Tibial nerve (tissue), 4 donors: ENCODE results near the gene CMTM2. TPM values are rescaled to one million over a fixed set of nuclear protein-coding genes. Genes with fewer than 3 reads are reported as not detected.
"Not testable (repeated sequence)": the region's sequence is repeated elsewhere in the genome, so short reads cannot be mapped to it uniquely, and the experiment has no call there.

Source experiments
- DNase-seq, 2 donors: peaks; one replicate each; pipeline ENCODE4 v3.0.0-alpha.2; 2019; ENCODE audit warnings: low spot score in 2 of 2
- H3K27ac ChIP-seq, 4 donors: fragments of 200-600 bp; sonication (generic) in 3 of 4; one replicate each; pipeline ENCODE4 v1.5.1; 2017 to 2019; ENCODE audit warnings: mild to moderate bottlenecking in 1 of 4
- H3K27me3 ChIP-seq, 2 donors: fragments of 200-600 bp; sonication (generic) in 1 of 2; one replicate each; pipeline versions ENCODE4 v1.5.1 to v1.6.0; 2017 to 2019
- H3K36me3 ChIP-seq, 3 donors: fragments of 200-600 bp; sonication (generic); one replicate each; pipeline ENCODE4 v1.5.1; 2018 to 2019
- H3K4me1 ChIP-seq, 4 donors: fragments of 200-600 bp; sonication (generic) in 3 of 4; one replicate each; pipeline ENCODE4 v1.5.1; 2017 to 2019
- H3K4me3 ChIP-seq, 4 donors: fragments of 200-600 bp; sonication (generic) in 3 of 4; one replicate each; pipeline ENCODE4 v1.5.1; 2017 to 2019; ENCODE audit warnings: mild to moderate bottlenecking in 1 of 4, moderate library complexity in 1 of 4
- H3K9me3 ChIP-seq, 4 donors: fragments of 200-600 bp; sonication (generic) in 3 of 4; one replicate each; pipeline ENCODE4 v1.5.1; 2017 to 2019
- CTCF ChIP-seq, 5 experiments: fragments of 200-600 bp in 3 of 5; fragments of 450-650 bp in 2 of 5; sonication (generic) in 3 of 5; IDR thresholded peaks; one replicate each; pipeline ENCODE4 v1.5.1; 2016 to 2019; ENCODE audit warnings: antibody characterized with exemption in 5 of 5, mild to moderate bottlenecking in 3 of 5, moderate library complexity in 2 of 5
- EP300 ChIP-seq, 2 donors: sonication (generic); formaldehyde crosslinking; IDR thresholded peaks; one replicate each; pipeline ENCODE4 v1.6.1; 2017; ENCODE audit warnings: antibody characterized with exemption in 2 of 2, mild to moderate bottlenecking in 1 of 2
- POLR2A ChIP-seq, 2 donors: fragments of 450-650 bp; IDR thresholded peaks; one replicate each; pipeline ENCODE4 v1.6.1; 2017; ENCODE audit warnings: antibody characterized with exemption in 2 of 2, mild to moderate bottlenecking in 2 of 2, moderate library complexity in 2 of 2
- WGBS, 2 donors: methylation state at CpG; one replicate each; pipeline ENCODE4 v1.1.5; 2018; 5-methylcytosine and 5-hydroxymethylcytosine counted together
- total RNA-seq, 4 donors: library from RNA; depleted of rRNA; stranded (reverse); fragments of >200 nt; gene quantifications; one replicate each; pipeline ENCODE4 v1.1.0, GENCODE V29; 2016

CMTM2 gene
- total RNA-seq, 4 donors from 2014 or later = not detected

- WGBS, 2 donors = 90 to 95% methylated on average over 49 to 54 of the region's 54 CpGs
- TF ChIP-seq EP300 (IDR thresholded peaks at IDR 0.05) (no peak), POLR2A (IDR thresholded peaks at IDR 0.05) (no peak), CTCF (IDR thresholded peaks at IDR 0.05) (no peak)
- H3K27ac ChIP-seq = no peak within 1 kb of the TSS
These were observed 13.0 kb upstream of the CMTM2 start, which contains the start of gene CMTM1 for GRCh38 chr16:66566051-66566901. CMTM1 (plus strand) TSS chr16:66566439; CDS start chr16:66566514, 75 bp downstream.

GRCh38 chr16:66567270-66567669 lies 12.0 kb upstream of the CMTM2 start:
- Histone ChIP-seq H3K36me3 (peaks cover 0 to 46% (median 0%) of the 10 kb centered on the region in 3 donors), H3K4me1 (peaks cover 0 to 16% (median 2%) of the 10 kb centered on the region in 4 donors)
- H3K9me3 ChIP-seq, H3K27me3 ChIP-seq, H3K27ac ChIP-seq, H3K4me3 ChIP-seq, DNase-seq: not testable (repeated sequence)
- WGBS, 2 donors = 97 to 99% methylated on average over 3 of the region's 3 CpGs

More at GRCh38 chr16:66566051-66566901, 13.0 kb upstream of the CMTM2 start, which contains the start of gene CMTM1:
- no peaks in the 10 kb centered on the region for H3K9me3 ChIP-seq
- DNase-seq = no peak
- H3K4me1 ChIP-seq = peaks cover 0 to 16% (median 2%) of the 10 kb centered on the region in 4 donors
- peaks cover 0 to 54% (median 0%) of the 10 kb centered on the region in 3 donors for H3K36me3 ChIP-seq
- H3K4me3 ChIP-seq = no peak within 1 kb of the TSS
- H3K27me3 ChIP-seq = no peaks in the 10 kb centered on the region

- Histone ChIP-seq H3K36me3 (peaks cover 0 to 41% (median 0%) of the 10 kb centered on the region in 3 donors), H3K27ac (no peak overlapping the region), H3K4me3 (no peak overlapping the region), H3K27me3 (no peaks in the 10 kb centered on the region), H3K4me1 (peaks cover 0 to 12% (median 2%) of the 10 kb centered on the region in 4 donors), H3K9me3 (no peaks in the 10 kb centered on the region)
- no peak for DNase-seq
- 84 to 97% methylated on average over 2 of the region's 2 CpGs for WGBS, 2 donors
- TF ChIP-seq EP300 (IDR thresholded peaks at IDR 0.05) (no peak), CTCF (IDR thresholded peaks at IDR 0.05) (no peak), POLR2A (IDR thresholded peaks at IDR 0.05) (no peak)
These were observed 10.9 kb upstream of the CMTM2 start for GRCh38 chr16:66568355-66568754.

GRCh38 chr16:66569131-66569530 lies 10.1 kb upstream of the CMTM2 start:
- no peak for TF ChIP-seq POLR2A (IDR thresholded peaks at IDR 0.05)
- TF ChIP-seq CTCF (IDR thresholded peaks at IDR 0.05) = no peak
- no peak for TF ChIP-seq EP300 (IDR thresholded peaks at IDR 0.05)
- H3K4me1 ChIP-seq = peaks cover 0 to 12% (median 2%) of the 10 kb centered on the region in 4 donors
- no peak for DNase-seq
- H3K27me3 ChIP-seq = no peaks in the 10 kb centered on the region
- no peak overlapping the region for H3K4me3 ChIP-seq
- no peak overlapping the region for H3K27ac ChIP-seq
- H3K36me3 ChIP-seq = peaks cover 0 to 34% (median 0%) of the 10 kb centered on the region in 3 donors
- no peaks in the 10 kb centered on the region for H3K9me3 ChIP-seq
- 87 to 96% methylated on average over 1 of the region's 1 CpG for WGBS, 2 donors

GRCh38 chr16:66569827-66570405 lies 9.3 kb upstream of the CMTM2 start:
- DNase-seq = no peak
- Histone ChIP-seq H3K4me1 (peaks cover 0 to 12% (median 2%) of the 10 kb centered on the region in 4 donors), H3K27ac (peak overlapping the region in 2 of 4 donors; percentile 38 to 49), H3K36me3 (peaks cover 0 to 26% (median 0%) of the 10 kb centered on the region in 3 donors), H3K27me3 (no peaks in the 10 kb centered on the region), H3K4me3 (no peak overlapping the region), H3K9me3 (no peaks in the 10 kb centered on the region)
- WGBS, 2 donors = 35 to 48% methylated on average over 3 of the region's 3 CpGs
- TF ChIP-seq POLR2A (IDR thresholded peaks at IDR 0.05) (no peak), CTCF (IDR thresholded peaks at IDR 0.05) (no peak), EP300 (IDR thresholded peaks at IDR 0.05) (no peak)
